Measurements from ENCODE around the gene TEKT3.

Gene TEKT3

GRCh38 chr17:15291674-15292361, 49.6 kb downstream of the TEKT3 start:
- DNase-seq (ENCODE audit: low spot score) = no peak

- DNase-seq (ENCODE audit: low spot score) = no peak
Observed at GRCh38 chr17:15290605-15291004, 50.8 kb downstream of the TEKT3 start.

GRCh38 chr17:15289285-15290183, 51.9 kb downstream of the TEKT3 start:
- no peak for DNase-seq (ENCODE audit: low spot score)

GRCh38 chr17:15288859-15289258, 52.5 kb downstream of the TEKT3 start:
- DNase-seq (ENCODE audit: low spot score) = no peak

- no peak for DNase-seq (ENCODE audit: low spot score)
Observed at GRCh38 chr17:15287538-15288267, 53.7 kb downstream of the TEKT3 start.

- DNase-seq (ENCODE audit: low spot score) = no peak
Observed at GRCh38 chr17:15285466-15285865, 55.9 kb downstream of the TEKT3 start.

- no peak for DNase-seq (ENCODE audit: low spot score)
Observed at GRCh38 chr17:15284537-15284936, 56.9 kb downstream of the TEKT3 start.

GRCh38 chr17:15284107-15284506, 57.3 kb downstream of the TEKT3 start:
- no peak for DNase-seq (ENCODE audit: low spot score)

GRCh38 chr17:15281909-15282308, 59.5 kb downstream of the TEKT3 start:
- no peak for DNase-seq (ENCODE audit: low spot score)

GRCh38 chr17:15278924-15279477, 62.4 kb downstream of the TEKT3 start:
- no peak for DNase-seq (ENCODE audit: low spot score)

- DNase-seq (ENCODE audit: low spot score) = no peak
Observed at GRCh38 chr17:15278380-15278779, 63.0 kb downstream of the TEKT3 start.

- DNase-seq (ENCODE audit: low spot score) = no peak
Observed at GRCh38 chr17:15274017-15274416, 67.4 kb downstream of the TEKT3 start.

- no peak for DNase-seq (ENCODE audit: low spot score)
Observed at GRCh38 chr17:15273141-15273793, 68.1 kb downstream of the TEKT3 start.

- no peak for DNase-seq (ENCODE audit: low spot score)
Observed at GRCh38 chr17:15271741-15272140, 69.7 kb downstream of the TEKT3 start.

GRCh38 chr17:15270628-15271381, 70.6 kb downstream of the TEKT3 start:
- no peak for DNase-seq (ENCODE audit: low spot score)

GRCh38 chr17:15269780-15270089, 71.7 kb downstream of the TEKT3 start:
- DNase-seq (ENCODE audit: low spot score) = no peak

- DNase-seq (ENCODE audit: low spot score) = no peak
Observed at GRCh38 chr17:15269087-15269779, 72.2 kb downstream of the TEKT3 start.

- DNase-seq (ENCODE audit: low spot score) = no peak
Observed at GRCh38 chr17:15268461-15268860, 72.9 kb downstream of the TEKT3 start.

GRCh38 chr17:15267996-15268395, 73.4 kb downstream of the TEKT3 start:
- no peak for DNase-seq (ENCODE audit: low spot score)

- no peak for DNase-seq (ENCODE audit: low spot score)
Observed at GRCh38 chr17:15266325-15267125, 74.9 kb downstream of the TEKT3 start.
